NOMO-1 treated with dmso at 0.1 percent for 144 hours (cell line): Measurements from ENCODE around the gene GOLGA6D.
"Not testable (repeated sequence)": the region's sequence is repeated elsewhere in the genome, so short reads cannot be mapped to it uniquely, and the experiment has no call there.

Experiments
- DNase-seq: peaks from one replicate; lab custom pipeline; 2025; ENCODE audit not compliant: unreplicated experiment; lab: John Stamatoyannopoulos, UW

GOLGA6D gene

GRCh38 chr15:75282572-75282971 is at the start of gene GOLGA6D:
Gene GOLGA6D (plus strand): TSS chr15:75282835. CDS start chr15:75282876, 41 bp downstream.
- DNase-seq: not testable (repeated sequence)

GRCh38 chr15:75233504-75234190 is 49.0 kb upstream of the GOLGA6D start:
- no peak for DNase-seq

GRCh38 chr15:75234191-75234810 is 48.3 kb upstream of the GOLGA6D start:
- no peak for DNase-seq

GRCh38 chr15:75235051-75235673 is 47.5 kb upstream of the GOLGA6D start:
- no peak for DNase-seq

- DNase-seq: no peak
These were observed 46.6 kb upstream of the GOLGA6D start for GRCh38 chr15:75235760-75236729.

GRCh38 chr15:75237316-75237982 is 45.2 kb upstream of the GOLGA6D start:
- no peak for DNase-seq

- DNase-seq: no peak
These were observed 44.5 kb upstream of the GOLGA6D start for GRCh38 chr15:75238150-75238549.

- DNase-seq: not testable (repeated sequence)
These were observed 36.9 kb upstream of the GOLGA6D start for GRCh38 chr15:75245741-75246140.

- not testable (repeated sequence) for DNase-seq
These were observed 33.6 kb upstream of the GOLGA6D start for GRCh38 chr15:75248991-75249390.

GRCh38 chr15:75249726-75250125 is 32.9 kb upstream of the GOLGA6D start:
- DNase-seq: no peak

- not testable (repeated sequence) for DNase-seq
These were observed 31.3 kb upstream of the GOLGA6D start for GRCh38 chr15:75251343-75251742.

GRCh38 chr15:75252285-75252684 is 30.4 kb upstream of the GOLGA6D start:
- DNase-seq: not testable (repeated sequence)

GRCh38 chr15:75258034-75258433 is 24.6 kb upstream of the GOLGA6D start, which contains the start of gene GOLGA6C:
Gene GOLGA6C (plus strand): TSS chr15:75258334. CDS start chr15:75258599, 265 bp downstream.
- not testable (repeated sequence) for DNase-seq

- not testable (repeated sequence) for DNase-seq
These were observed 23.9 kb upstream of the GOLGA6D start for GRCh38 chr15:75258620-75259343.

GRCh38 chr15:75259873-75260272 is 22.8 kb upstream of the GOLGA6D start:
- not testable (repeated sequence) for DNase-seq

- not testable (repeated sequence) for DNase-seq
These were observed 8.8 kb upstream of the GOLGA6D start for GRCh38 chr15:75273751-75274359.

GRCh38 chr15:75274509-75275107 is 8.0 kb upstream of the GOLGA6D start:
- not testable (repeated sequence) for DNase-seq

GRCh38 chr15:75275617-75276016 is 7.0 kb upstream of the GOLGA6D start:
- not testable (repeated sequence) for DNase-seq

GRCh38 chr15:75278497-75278896 is 4.1 kb upstream of the GOLGA6D start:
- DNase-seq: not testable (repeated sequence)
